GM21528 (cell line): ENCODE results near the gene YY1AP1.
"Not testable (repeated sequence)": the region's sequence is repeated elsewhere in the genome, so short reads cannot be mapped to it uniquely, and the experiment has no call there.

Source experiments
- ATAC-seq: cut with Tn5 transposase; IDR thresholded peaks from one replicate; pipeline ENCODE4 v1.9.1; 2021; ENCODE audit warnings: mild to moderate bottlenecking, moderate library complexity; ENCODE audit not compliant: unreplicated experiment, low FRiP score

YY1AP1 gene

GRCh38 chr1:155649676-155650075 is 38.9 kb downstream of the YY1AP1 start:
- ATAC-seq: no peak

GRCh38 chr1:155648207-155649147 is 40.1 kb downstream of the YY1AP1 start:
- no peak for ATAC-seq

GRCh38 chr1:155646307-155646706 is 42.3 kb downstream of the YY1AP1 start:
- ATAC-seq: no peak

GRCh38 chr1:155645648-155646047 is 42.9 kb downstream of the YY1AP1 start:
- ATAC-seq: no peak

GRCh38 chr1:155645034-155645598 is 43.5 kb downstream of the YY1AP1 start:
- ATAC-seq: no peak

- no peak for ATAC-seq
Measured at GRCh38 chr1:155643230-155643629, 45.3 kb downstream of the YY1AP1 start.

- ATAC-seq: not testable (repeated sequence)
Measured at GRCh38 chr1:155642559-155643180, 45.9 kb downstream of the YY1AP1 start.

- no peak for ATAC-seq
Measured at GRCh38 chr1:155640367-155640766, 48.2 kb downstream of the YY1AP1 start.

GRCh38 chr1:155636397-155637153 is 52.0 kb downstream of the YY1AP1 start:
- no peak for ATAC-seq

GRCh38 chr1:155626428-155626827 is 62.1 kb downstream of the YY1AP1 start:
- not testable (repeated sequence) for ATAC-seq

GRCh38 chr1:155623357-155623756 is 65.2 kb downstream of the YY1AP1 start:
- ATAC-seq: no peak

- no peak for ATAC-seq
Measured at GRCh38 chr1:155622191-155622590, 66.4 kb downstream of the YY1AP1 start.

GRCh38 chr1:155613226-155613625 is 75.3 kb downstream of the YY1AP1 start:
- ATAC-seq: not testable (repeated sequence)

- ATAC-seq: peak; percentile 27
Measured at GRCh38 chr1:155610257-155610647, 78.3 kb downstream of the YY1AP1 start.

- peak; percentile 88 for ATAC-seq
Measured at GRCh38 chr1:155609515-155610256, 78.9 kb downstream of the YY1AP1 start, which contains the start of gene MSTO1. Gene MSTO1, plus strand, starts transcription at chr1:155610218. Its CDS starts 31 bp downstream, at chr1:155610249.
